ENCODE results near the gene KLHL21. TPM values are rescaled to one million over a fixed set of nuclear protein-coding genes. Genes with fewer than 3 reads are reported as not detected.

KLHL21 gene
- total RNA-seq, 1 donor from 2014 or later: 9.2 TPM

DNA sequence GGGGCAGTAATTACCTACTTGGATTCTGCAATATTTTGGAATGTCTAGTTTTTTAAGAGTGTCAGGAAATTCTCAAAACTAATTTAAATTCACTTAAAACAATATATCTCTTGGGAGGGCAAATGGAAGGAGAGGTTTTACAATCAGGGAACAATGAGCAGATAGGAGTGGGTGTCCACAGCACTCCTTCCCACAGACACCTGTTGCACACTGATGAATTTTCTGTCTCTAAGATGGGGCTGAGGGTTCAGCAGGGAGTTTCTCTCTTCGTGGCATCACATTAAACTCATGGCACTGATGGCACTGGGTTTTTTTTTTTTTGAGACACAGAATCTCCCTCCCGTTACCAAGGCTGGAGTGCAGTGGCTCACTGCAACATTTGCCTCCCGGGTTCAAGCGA is 16.4 kb upstream of the KLHL21 start:
- TF ChIP-seq, protein P1, sequence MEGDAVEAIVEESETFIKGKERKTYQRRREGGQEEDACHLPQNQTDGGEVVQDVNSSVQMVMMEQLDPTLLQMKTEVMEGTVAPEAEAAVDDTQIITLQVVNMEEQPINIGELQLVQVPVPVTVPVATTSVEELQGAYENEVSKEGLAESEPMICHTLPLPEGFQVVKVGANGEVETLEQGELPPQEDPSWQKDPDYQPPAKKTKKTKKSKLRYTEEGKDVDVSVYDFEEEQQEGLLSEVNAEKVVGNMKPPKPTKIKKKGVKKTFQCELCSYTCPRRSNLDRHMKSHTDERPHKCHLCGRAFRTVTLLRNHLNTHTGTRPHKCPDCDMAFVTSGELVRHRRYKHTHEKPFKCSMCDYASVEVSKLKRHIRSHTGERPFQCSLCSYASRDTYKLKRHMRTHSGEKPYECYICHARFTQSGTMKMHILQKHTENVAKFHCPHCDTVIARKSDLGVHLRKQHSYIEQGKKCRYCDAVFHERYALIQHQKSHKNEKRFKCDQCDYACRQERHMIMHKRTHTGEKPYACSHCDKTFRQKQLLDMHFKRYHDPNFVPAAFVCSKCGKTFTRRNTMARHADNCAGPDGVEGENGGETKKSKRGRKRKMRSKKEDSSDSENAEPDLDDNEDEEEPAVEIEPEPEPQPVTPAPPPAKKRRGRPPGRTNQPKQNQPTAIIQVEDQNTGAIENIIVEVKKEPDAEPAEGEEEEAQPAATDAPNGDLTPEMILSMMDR (IDR thresholded peaks at IDR 0.05; ENCODE audit: partially characterized antibody, unreplicated experiment): no peak
- Mint-ChIP-seq H3K4me1 (ENCODE audit: low read depth, unreplicated experiment) (peaks cover 7% of the 10 kb centered on the region), H3K27ac (ENCODE audit: unreplicated experiment) (no peak overlapping the region), H3K27me3 (ENCODE audit: unreplicated experiment) (peaks cover 11% of the 10 kb centered on the region), H3K36me3 (ENCODE audit: unreplicated experiment) (no peaks in the 10 kb centered on the region), H3K9me3 (ENCODE audit: unreplicated experiment) (peaks cover 4% of the 10 kb centered on the region), H3K4me3 (ENCODE audit: unreplicated experiment) (no peak overlapping the region)
- DNase-seq: no peak

DNA sequence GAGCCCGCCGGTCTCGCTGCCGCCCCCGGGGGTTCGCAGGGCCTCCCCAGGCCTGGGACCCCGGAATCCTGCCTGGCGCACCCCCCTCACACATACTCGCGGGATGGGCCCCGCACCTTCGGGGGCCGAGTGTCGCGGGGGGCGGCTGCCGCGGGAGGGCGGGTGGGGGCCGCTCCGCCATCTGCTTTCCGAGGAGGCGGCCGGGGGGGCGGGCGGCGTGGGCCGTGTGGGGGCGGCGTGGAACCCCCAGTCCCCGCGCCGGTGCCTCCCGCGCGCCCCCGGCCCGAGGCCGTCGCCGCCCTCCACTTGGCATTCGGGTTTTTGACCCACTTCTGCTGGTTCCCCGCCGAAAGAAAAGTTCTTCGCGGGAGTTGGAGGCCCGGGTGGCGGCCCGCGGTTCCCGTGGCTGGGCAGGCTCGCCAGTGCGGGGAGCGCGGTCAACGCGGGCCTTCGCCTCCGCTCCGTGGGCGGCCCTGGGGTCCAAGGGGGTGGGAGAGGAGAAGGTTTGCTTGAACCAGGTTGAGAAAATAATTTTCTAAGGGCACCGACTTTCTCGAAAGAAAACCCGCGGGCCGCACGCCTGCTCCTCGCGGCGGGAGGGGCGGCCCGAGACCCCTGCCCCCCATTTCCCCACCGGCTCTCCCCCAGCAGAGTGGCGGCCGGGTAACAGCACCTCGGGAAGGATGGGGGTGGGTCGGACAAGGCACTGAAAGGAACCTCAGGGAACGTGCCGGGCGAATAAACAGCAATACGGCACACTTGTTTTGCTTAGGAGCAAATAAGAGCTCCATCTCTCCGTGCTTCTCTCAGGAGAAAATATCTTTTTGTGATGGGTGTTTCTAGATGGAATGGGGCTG is 12.5 kb upstream of the KLHL21 start:
- Mint-ChIP-seq H3K9me3 (ENCODE audit: unreplicated experiment) (peaks cover 7% of the 10 kb centered on the region), H3K36me3 (ENCODE audit: unreplicated experiment) (no peaks in the 10 kb centered on the region), H3K4me1 (ENCODE audit: low read depth, unreplicated experiment) (peaks cover 3% of the 10 kb centered on the region), H3K4me3 (ENCODE audit: unreplicated experiment) (peak overlapping the region; percentile 88), H3K27me3 (ENCODE audit: unreplicated experiment) (peaks cover 17% of the 10 kb centered on the region), H3K27ac (ENCODE audit: unreplicated experiment) (no peak overlapping the region)
- DNase-seq: peak; percentile 36
- TF ChIP-seq, protein P1 (IDR thresholded peaks at IDR 0.05; ENCODE audit: partially characterized antibody, unreplicated experiment): no peak

DNA sequence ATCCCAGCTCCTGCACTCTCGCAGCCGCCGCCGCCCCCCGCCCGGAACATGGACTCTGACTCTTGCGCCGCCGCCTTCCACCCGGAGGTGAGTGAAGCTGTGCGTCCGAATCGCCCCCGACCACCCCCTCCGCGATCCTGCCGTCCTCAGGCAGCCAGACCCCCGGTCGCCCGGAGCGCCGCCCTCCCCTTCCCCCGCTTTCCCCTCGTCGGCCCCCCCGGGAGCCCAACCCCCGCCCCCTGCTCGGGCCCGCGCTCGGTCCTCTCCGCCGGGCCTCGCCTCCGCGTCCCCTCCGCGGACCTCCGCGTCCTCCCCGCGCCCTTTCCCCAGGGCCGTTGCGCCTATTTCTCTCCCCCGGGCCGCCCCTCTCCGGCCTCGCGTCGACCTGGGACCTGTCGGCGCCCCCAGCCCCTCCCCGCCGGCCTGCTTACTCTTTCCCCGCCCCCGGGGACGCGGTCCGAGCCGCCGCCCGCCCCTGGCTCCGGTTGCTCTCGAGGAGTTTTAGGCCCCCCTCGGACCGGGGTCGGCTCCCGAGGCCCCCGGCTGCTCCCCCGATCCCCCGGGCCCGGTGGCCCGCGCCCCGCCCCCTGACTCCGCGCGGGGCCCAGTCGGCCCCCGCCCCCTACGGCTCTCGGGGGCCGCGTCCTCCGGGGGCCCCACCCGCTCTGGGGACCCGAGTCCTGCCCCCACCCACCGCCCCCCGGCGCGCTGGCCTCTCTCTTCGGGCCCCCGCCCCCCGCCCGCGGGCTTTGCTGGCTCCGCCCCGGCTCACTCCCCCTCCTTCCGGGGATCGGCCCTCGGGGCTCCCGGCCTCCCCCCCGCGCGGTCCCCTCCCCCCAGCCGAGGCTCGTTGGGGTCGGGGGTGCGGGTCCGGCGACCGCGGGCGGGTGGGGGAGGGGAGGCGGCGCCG is 11.6 kb upstream of the KLHL21 start:
- H3K27ac Mint-ChIP-seq (ENCODE audit: unreplicated experiment): no peak overlapping the region
- TF ChIP-seq, protein P1 (IDR thresholded peaks at IDR 0.05; ENCODE audit: partially characterized antibody, unreplicated experiment): no peak
- no peaks in the 10 kb centered on the region for H3K36me3 Mint-ChIP-seq (ENCODE audit: unreplicated experiment)
- peak overlapping the region; percentile 61 for H3K4me3 Mint-ChIP-seq (ENCODE audit: unreplicated experiment)
- peaks cover 7% of the 10 kb centered on the region for H3K9me3 Mint-ChIP-seq (ENCODE audit: unreplicated experiment)
- H3K4me1 Mint-ChIP-seq (ENCODE audit: low read depth, unreplicated experiment): peaks cover 3% of the 10 kb centered on the region
- peaks cover 17% of the 10 kb centered on the region for H3K27me3 Mint-ChIP-seq (ENCODE audit: unreplicated experiment)
- DNase-seq: peak; percentile 68

DNA sequence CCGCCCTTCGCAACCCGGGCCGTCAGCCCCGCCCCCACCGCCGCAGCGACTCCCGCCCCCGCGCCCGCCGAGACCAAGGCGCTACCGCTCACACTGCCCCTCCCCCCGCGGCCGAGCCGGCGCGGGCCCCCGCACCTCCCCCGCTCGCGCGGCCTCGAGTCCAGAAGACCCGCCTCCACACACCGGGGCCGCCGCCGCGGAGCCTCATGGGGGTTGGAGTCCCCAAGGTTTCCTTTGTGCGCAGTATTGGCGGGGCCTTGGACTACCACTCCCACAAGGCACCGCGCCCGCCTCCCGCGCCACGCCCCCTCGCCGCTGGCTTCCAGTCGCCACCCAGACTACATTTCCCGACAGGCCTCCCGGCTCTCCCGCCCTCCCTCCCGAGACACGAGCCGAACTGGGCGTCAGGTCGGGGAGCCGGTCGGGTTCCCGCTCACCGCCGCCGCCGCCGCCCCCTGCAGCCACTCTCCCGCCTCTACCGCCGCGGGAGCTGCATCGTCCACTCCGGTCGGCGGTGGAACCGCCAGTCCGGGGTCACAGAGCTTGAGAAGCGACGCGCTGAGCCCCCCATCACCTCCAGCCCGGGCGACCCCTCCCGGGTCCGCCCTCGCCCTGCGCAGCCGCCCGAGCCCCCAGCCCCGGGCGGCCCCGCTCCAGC is 10.8 kb upstream of the KLHL21 start, which contains the start of gene PHF13:
PHF13 (plus strand) TSS at position 371 of the 658 bp plus-strand sequence. CDS start 336 bp downstream, outside the sequence.
- Mint-ChIP-seq H3K4me1 (ENCODE audit: low read depth, unreplicated experiment) (peaks cover 3% of the 10 kb centered on the region), H3K27ac (ENCODE audit: unreplicated experiment) (peak within 1 kb of the TSS; percentile 71), H3K9me3 (ENCODE audit: unreplicated experiment) (peaks cover 7% of the 10 kb centered on the region), H3K4me3 (ENCODE audit: unreplicated experiment) (peak within 1 kb of the TSS; percentile 93), H3K27me3 (ENCODE audit: unreplicated experiment) (peaks cover 17% of the 10 kb centered on the region), H3K36me3 (ENCODE audit: unreplicated experiment) (no peaks in the 10 kb centered on the region)
- TF ChIP-seq, protein P1 (IDR thresholded peaks at IDR 0.05; ENCODE audit: partially characterized antibody, unreplicated experiment): no peak
- DNase-seq: peak; percentile 100

Data from glutamatergic neuron (in vitro differentiated cells).